DND-41 (cell line): Measurements from ENCODE around the gene LRP8.

ENCODE experiments used
- ATAC-seq: fragments of 200-7000 bp; cut with Tn5 transposase; 3 replicates; pipeline ENCODE4 v1.9.1; 2021; ENCODE audit warnings: low read depth; ENCODE audit not compliant: insufficient read depth
- DNase-seq: peaks from one replicate; pipeline ENCODE4 v3.0.0-alpha.2; 2020
- H2AFZ ChIP-seq: 2 replicates; pipeline ENCODE4 v1.6.0; 2012; ENCODE audit warnings: low read depth, low read length
- H3K27ac ChIP-seq: 2 replicates; pipeline ENCODE4 v1.5.1; 2012; ENCODE audit warnings: low read length, inconsistent platforms
- H3K27me3 ChIP-seq: fragments of 200-600 bp; sonication (generic); 2 replicates; pipeline ENCODE4 v1.6.0; 2012; ENCODE audit warnings: low read length, mild to moderate bottlenecking, inconsistent platforms; ENCODE audit not compliant: insufficient read depth, poor library complexity
- H3K36me3 ChIP-seq: 2 replicates; pipeline ENCODE4 v1.5.1; 2012; ENCODE audit warnings: low read length, inconsistent platforms; ENCODE audit not compliant: insufficient read depth
- H3K4me1 ChIP-seq: 2 replicates; pipeline ENCODE4 v1.5.1; 2012; ENCODE audit warnings: mild to moderate bottlenecking, low read length; ENCODE audit not compliant: insufficient read depth
- H3K4me2 ChIP-seq: 2 replicates; pipeline ENCODE4 v1.6.0; 2012; ENCODE audit warnings: mild to moderate bottlenecking, moderate library complexity, low read length, inconsistent platforms; ENCODE audit not compliant: insufficient read depth
- H3K4me3 ChIP-seq, 2 experiments: fragments of 200-600 bp in 1 of 2; shearing (Covaris generic) in 1 of 2; 2 replicates each; pipeline ENCODE4 v1.5.1; 2012 to 2016; ENCODE audit warnings: inconsistent platforms in 2 of 2, low read length in 2 of 2, mild to moderate bottlenecking in 2 of 2, low read depth in 1 of 2, moderate library complexity in 1 of 2
- H3K79me2 ChIP-seq: 2 replicates; pipeline ENCODE4 v1.6.0; 2012; ENCODE audit warnings: low read length, inconsistent platforms; ENCODE audit not compliant: insufficient read depth
- H3K9ac ChIP-seq: 2 replicates; pipeline ENCODE4 v1.6.0; 2012; ENCODE audit warnings: low read depth, mild to moderate bottlenecking, inconsistent platforms, low read length, moderate library complexity
- H3K9me3 ChIP-seq: 2 replicates; pipeline ENCODE4 v1.5.1; 2012; ENCODE audit warnings: low read length, moderate library complexity, mild to moderate bottlenecking, inconsistent platforms; ENCODE audit not compliant: insufficient read depth, severe bottlenecking
- H4K20me1 ChIP-seq: 2 replicates; pipeline ENCODE4 v1.6.0; 2012; ENCODE audit warnings: low read length; ENCODE audit not compliant: insufficient read depth
- EZH2 ChIP-seq: IDR thresholded peaks from 3 replicates; pipeline ENCODE4 v1.6.1; 2012; ENCODE audit warnings: borderline replicate concordance, low read depth, mild to moderate bottlenecking, moderate library complexity, low read length, inconsistent platforms; ENCODE audit not compliant: severe bottlenecking
- TF ChIP-seq, protein P1 (sequence below): IDR thresholded peaks from 2 replicates; pipeline ENCODE4 v1.5.1; 2012; ENCODE audit warnings: borderline replicate concordance, low read length, moderate library complexity, mild to moderate bottlenecking; ENCODE audit not compliant: poor library complexity, severe bottlenecking; ENCODE audit errors: extremely low read depth

Gene LRP8

GRCh38 chr1:53371851-53372250, 44.0 kb upstream of the LRP8 start:
- Histone ChIP-seq H4K20me1 (no peaks in the 10 kb centered on the region), H3K27ac (no peak overlapping the region), H3K4me3 (no peak overlapping the region), H3K79me2 (no peaks in the 10 kb centered on the region), H3K4me1 (peaks cover 21% of the 10 kb centered on the region), H3K9me3 (no peaks in the 10 kb centered on the region), H2AFZ (no peak overlapping the region), H3K27me3 (no peaks in the 10 kb centered on the region), H3K9ac (no peak overlapping the region), H3K36me3 (no peaks in the 10 kb centered on the region), H3K4me2 (no peak overlapping the region)
- no peak for ATAC-seq
- TF ChIP-seq EZH2, result no peak
- TF ChIP-seq, protein P1, sequence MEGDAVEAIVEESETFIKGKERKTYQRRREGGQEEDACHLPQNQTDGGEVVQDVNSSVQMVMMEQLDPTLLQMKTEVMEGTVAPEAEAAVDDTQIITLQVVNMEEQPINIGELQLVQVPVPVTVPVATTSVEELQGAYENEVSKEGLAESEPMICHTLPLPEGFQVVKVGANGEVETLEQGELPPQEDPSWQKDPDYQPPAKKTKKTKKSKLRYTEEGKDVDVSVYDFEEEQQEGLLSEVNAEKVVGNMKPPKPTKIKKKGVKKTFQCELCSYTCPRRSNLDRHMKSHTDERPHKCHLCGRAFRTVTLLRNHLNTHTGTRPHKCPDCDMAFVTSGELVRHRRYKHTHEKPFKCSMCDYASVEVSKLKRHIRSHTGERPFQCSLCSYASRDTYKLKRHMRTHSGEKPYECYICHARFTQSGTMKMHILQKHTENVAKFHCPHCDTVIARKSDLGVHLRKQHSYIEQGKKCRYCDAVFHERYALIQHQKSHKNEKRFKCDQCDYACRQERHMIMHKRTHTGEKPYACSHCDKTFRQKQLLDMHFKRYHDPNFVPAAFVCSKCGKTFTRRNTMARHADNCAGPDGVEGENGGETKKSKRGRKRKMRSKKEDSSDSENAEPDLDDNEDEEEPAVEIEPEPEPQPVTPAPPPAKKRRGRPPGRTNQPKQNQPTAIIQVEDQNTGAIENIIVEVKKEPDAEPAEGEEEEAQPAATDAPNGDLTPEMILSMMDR, result no peak
- no peak for DNase-seq

GRCh38 chr1:53371121-53371666, 43.3 kb upstream of the LRP8 start:
- H4K20me1 ChIP-seq, result no peaks in the 10 kb centered on the region
- no peak for ATAC-seq
- H3K4me1 ChIP-seq, result peaks cover 24% of the 10 kb centered on the region
- no peak for TF ChIP-seq EZH2
- TF ChIP-seq, protein P1, result no peak
- no peaks in the 10 kb centered on the region for H3K79me2 ChIP-seq
- H3K9ac ChIP-seq, result no peak overlapping the region
- no peaks in the 10 kb centered on the region for H3K36me3 ChIP-seq
- no peak for DNase-seq
- H3K4me3 ChIP-seq, result no peak overlapping the region
- no peaks in the 10 kb centered on the region for H3K9me3 ChIP-seq
- no peak overlapping the region for H2AFZ ChIP-seq
- H3K27ac ChIP-seq, result no peak overlapping the region
- no peaks in the 10 kb centered on the region for H3K27me3 ChIP-seq
- H3K4me2 ChIP-seq, result no peak overlapping the region

DNA sequence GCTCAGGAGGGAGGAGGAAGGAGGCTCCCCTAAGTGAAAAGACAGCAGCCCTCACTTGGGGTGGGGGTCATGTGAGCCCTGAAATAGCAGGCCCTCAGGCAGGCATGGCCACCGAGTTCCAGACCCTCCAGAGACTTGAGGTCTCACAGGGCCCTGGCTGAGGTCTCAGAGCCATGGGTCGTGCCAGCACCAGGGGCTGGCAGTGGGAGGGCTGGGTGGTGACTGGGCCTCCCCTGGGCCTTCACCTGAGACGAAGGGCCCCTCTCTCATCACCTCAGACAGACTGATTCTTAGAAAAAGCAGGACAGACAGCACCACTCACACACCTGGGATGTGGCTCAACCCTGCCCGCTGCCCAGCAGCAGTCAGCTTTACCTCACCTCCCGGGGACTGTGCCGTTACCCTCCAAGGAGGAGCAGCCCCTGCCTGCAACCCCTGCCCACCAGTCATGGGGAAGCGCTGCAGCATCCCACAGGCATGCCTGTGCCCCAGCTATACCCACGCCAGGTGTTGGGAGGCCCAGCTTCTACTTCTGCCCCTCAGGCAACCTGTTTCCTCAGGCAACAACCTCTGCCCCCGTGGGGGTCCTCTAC, 42.6 kb upstream of the LRP8 start:
- TF ChIP-seq, protein P1, result no peak
- no peak for TF ChIP-seq EZH2
- Histone ChIP-seq H3K4me1 (peaks cover 24% of the 10 kb centered on the region), H3K4me3 (no peak overlapping the region), H3K27ac (no peak overlapping the region), H3K9ac (no peak overlapping the region), H3K27me3 (no peaks in the 10 kb centered on the region), H3K36me3 (no peaks in the 10 kb centered on the region), H3K79me2 (no peaks in the 10 kb centered on the region), H3K9me3 (no peaks in the 10 kb centered on the region), H4K20me1 (no peaks in the 10 kb centered on the region), H3K4me2 (no peak overlapping the region), H2AFZ (no peak overlapping the region)
- ATAC-seq (no peak), DNase-seq (no peak)

DNA sequence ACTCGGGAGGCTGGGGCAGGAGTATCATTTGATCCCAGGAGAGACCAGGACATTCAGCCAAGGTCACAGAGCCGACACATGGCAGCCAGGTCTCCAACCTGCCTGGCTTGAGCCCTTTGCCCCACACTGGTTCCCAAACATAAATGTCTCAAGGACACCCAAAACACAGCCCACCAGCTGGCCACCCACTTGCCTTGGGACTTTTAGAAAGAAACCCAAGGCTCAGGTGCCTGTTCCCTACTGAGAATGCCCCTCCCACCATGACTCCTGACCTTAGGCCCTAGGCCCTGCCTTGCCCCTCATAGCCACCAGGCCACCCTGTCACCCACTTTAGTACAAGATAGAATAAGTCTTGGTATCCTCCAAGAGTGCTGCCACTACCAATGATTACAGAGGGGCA, 41.9 kb upstream of the LRP8 start:
- Histone ChIP-seq H3K4me1 (peaks cover 24% of the 10 kb centered on the region), H3K79me2 (no peaks in the 10 kb centered on the region), H3K9me3 (no peaks in the 10 kb centered on the region), H4K20me1 (no peaks in the 10 kb centered on the region), H3K4me3 (no peak overlapping the region), H3K4me2 (no peak overlapping the region), H3K27ac (no peak overlapping the region), H3K27me3 (no peaks in the 10 kb centered on the region), H3K9ac (no peak overlapping the region), H2AFZ (no peak overlapping the region), H3K36me3 (no peaks in the 10 kb centered on the region)
- ATAC-seq, result no peak
- TF ChIP-seq, protein P1, result no peak
- TF ChIP-seq EZH2, result no peak
- no peak for DNase-seq
